SK-N-DZ (cell line): ENCODE data around the gene RPS15.

ENCODE experiments used
- DNase-seq: peaks from one replicate; pipeline ENCODE4 v3.0.0-alpha.2; 2015; ENCODE audit warnings: low spot score

RPS15 gene

DNA sequence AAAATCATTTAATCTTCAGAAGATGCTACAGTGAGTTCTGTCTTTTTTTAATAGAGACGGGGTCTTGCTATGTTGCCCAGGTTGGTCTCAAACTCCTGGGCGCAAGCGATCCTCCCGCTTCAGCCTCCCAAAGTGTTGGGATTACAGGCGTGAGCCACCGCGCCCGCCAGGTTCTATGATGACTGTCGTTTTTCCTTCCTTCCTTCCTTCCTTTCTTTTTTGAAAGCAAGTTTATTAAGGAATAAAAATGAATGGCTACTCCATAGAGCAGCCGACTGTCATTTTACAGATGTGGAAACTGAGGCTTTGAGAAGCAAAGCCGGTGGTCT lies 36.3 kb upstream of the RPS15 start:
- no peak for DNase-seq

DNA sequence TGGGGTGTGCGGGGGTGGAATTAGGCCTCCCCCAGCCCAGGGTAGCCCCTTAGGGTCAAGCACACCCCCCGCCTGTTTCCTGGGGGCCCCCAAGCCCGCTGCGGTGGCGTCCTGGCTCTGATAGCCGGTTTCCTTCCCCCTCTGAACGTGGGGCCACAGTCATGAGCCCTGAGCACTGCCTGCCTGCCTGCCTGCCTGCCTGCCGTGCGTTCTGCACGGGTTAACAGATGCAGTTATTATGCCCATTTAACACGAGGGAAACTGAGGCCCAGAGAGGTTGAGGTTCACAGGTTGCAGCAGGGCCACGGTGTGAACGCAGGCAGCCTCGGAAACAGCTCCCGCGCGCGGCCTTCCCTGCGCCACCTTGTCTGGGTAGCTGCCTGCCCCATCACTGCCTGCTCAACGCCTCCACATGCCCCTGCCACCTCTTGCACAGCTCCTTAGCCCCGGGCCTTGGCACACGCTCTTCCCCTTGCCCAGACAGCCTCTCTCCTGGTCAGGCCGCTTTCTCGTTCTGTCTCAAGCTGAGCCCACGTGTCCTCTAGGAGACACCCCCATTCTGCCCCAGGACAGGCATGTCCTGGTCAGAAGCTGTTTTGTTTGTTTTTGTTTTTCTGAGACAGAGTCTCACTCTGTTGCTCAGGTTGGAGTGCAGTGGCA lies 35.7 kb upstream of the RPS15 start:
- DNase-seq = no peak

- DNase-seq = peak; percentile 98
Observed at GRCh38 chr19:1406774-1407527, 31.2 kb upstream of the RPS15 start.

DNA sequence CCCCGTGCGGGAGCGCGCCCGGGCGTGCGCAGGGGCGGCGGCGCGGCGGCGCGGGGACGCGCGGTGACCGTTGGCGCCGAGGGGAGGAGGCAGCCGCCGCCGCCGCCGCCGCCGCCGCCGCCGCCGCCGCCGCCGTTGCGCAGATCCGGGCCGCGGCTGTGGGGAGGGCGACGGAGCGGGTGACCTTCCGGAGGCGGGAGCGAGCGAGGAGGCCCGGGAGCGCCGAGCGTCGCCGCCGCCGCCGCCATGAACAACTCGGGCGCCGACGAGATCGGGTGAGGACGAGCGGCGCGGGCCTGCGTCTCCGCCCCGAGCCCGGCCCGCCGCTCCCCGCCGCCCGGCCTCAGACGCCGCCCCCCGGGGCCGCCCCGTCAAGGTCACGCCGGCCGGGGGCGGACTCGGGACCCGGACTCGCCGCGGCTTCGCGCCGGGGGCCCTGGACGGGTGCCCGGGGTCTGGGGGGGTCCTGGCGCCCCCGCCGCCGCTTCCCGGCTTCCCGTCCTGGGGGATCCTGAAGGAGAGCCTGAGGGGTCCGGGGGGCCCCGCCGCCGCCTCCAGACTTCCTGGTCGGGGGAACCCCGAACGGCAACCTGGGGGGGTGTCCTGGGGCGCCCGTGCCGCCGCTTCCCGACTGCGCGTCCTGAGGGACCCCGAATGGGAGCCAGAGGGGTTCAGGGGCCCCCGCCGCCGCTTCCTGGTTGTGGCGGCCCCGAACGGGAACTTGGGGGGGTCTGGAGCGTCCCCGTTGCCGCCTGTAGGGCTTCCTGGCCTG lies 30.5 kb upstream of the RPS15 start, which contains the start of gene DAZAP1:
Gene DAZAP1, plus strand, starts transcription at position 59 of the 772 bp plus-strand sequence. Its CDS starts 188 bp downstream, at position 247.
- DNase-seq = no peak

- DNase-seq = no peak
Observed at GRCh38 chr19:1408300-1409203, 29.6 kb upstream of the RPS15 start.

DNA sequence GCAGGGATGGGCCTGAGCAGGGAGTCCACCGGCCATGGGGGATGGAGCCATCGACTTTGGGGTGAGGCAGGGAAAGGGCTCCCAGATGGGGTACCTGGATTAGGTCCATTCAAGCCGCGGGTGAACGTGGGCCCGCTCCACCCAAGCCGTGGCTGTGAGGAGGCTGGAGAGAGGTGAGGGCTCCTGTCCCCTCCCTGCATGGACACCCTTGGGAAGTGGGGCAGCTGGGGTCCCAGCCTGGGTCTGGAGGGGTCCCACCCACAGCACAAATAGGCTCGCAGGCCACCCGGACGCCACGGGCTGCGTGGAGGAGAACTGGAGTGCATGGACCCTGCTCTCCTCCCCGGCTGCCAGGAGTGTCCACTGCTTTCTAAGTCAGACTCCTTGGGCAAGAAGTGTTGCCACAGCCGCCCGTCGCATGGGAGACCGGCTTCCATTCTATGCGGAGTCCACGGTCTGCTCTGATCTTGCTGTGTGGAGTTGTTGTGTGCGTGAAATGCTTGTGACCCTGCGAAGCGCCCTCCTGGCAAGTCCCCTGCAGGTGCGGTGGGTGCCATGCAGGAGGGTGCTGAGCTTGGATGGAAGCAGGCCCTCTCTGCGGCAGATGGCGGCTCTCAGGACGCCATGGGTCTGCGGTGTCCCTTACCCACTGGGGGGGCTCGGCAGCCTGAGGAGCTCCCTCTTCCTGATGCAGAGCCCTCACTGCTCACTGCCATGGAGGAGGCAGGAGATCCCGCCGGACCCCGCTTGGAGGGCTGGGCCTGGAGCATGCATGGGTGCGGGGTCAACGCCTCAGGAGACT lies 28.8 kb upstream of the RPS15 start:
- DNase-seq = no peak

- DNase-seq = no peak
Observed at GRCh38 chr19:1410136-1410786, 27.9 kb upstream of the RPS15 start.

GRCh38 chr19:1410789-1411188 lies 27.4 kb upstream of the RPS15 start:
- DNase-seq = no peak

- no peak for DNase-seq
Observed at GRCh38 chr19:1411255-1412191, 26.7 kb upstream of the RPS15 start.

DNA sequence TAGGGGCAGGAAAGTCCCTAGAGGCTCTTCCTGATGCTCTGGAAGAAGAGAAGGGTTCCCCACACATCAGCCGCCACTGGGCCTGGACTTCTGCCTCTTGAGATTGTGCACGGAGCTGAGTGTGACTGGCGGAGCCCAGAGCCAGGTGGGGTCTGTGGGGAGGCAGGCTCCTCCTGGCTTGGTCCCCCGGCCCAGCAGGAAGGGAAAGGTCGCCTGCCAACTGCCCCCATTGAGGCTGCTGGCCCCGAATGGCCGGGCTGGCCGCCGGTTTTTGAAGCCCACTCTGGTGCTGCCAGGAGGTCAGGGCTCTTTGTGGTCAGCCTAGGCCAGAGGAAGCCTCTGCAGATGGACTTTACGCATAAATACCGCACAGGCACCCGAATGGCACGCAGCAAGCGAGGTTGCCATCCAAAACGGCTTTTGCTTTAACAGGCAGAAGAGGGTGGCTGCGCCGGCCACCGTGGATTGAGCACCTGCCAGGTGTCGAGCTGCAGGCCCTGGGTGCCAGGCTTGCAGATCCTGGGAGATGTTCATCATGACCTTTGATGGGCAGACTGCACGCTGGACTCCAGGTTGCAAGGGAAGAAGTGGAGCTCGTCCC lies 25.8 kb upstream of the RPS15 start:
- no peak for DNase-seq

GRCh38 chr19:1412995-1413800 lies 25.0 kb upstream of the RPS15 start:
- no peak for DNase-seq

DNA sequence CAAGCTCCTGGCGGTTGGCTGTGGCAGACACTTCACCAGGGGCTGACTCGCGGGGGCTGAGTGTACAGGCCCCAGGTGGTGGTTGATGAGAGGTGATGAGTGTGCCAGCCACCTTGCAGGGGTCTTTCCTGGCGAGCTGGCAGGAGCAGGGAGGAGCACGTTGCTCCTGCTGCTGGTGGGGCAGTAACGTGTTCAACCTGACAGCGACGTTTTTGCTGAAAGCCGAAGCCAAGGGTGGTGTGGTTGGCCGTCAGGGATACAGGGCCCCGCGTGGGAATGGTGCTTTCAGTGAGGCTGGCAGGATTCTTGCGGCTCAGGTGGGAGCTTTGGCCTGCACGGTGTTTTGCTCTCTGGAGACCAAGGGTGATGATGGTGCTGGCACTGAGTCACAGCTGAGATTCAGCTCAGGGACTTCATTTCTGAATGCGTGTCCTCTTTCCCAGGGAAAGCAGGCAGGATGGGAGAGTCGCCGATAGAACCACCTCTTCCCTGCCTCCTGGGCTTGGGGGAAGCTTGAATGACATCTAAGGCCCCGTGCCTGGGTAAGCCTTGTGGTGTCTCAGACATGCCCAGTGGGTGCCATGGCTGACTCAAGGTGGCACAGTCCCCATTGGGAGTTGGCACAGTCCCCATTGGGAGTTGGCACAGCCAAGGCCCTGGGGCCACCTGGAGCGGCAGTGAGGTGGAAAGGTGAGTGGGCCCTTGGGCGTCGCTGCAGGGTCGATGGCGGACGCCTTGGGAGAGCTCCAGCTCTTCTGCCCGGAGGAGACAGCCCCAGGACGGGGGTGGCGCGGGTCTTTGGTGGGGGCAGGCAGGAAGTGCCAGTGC lies 22.0 kb upstream of the RPS15 start:
- DNase-seq = no peak

GRCh38 chr19:1417145-1417544 lies 21.1 kb upstream of the RPS15 start:
- no peak for DNase-seq

GRCh38 chr19:1417681-1418495 lies 20.3 kb upstream of the RPS15 start:
- no peak for DNase-seq

GRCh38 chr19:1418496-1418775 lies 19.8 kb upstream of the RPS15 start:
- DNase-seq = no peak
